ENCODE data around the gene RFTN2. TPM values are rescaled to one million over a fixed set of nuclear protein-coding genes. Genes with fewer than 3 reads are reported as not detected.
"Not testable (repeated sequence)": the region's sequence is repeated elsewhere in the genome, so short reads cannot be mapped to it uniquely, and the experiment has no call there.

Gene RFTN2
- total and polyA plus RNA-seq, 2 of the 13 experiments (the other 11 are each of a cell fraction or from before 2014, with no cell fraction given) = not detected

DNA sequence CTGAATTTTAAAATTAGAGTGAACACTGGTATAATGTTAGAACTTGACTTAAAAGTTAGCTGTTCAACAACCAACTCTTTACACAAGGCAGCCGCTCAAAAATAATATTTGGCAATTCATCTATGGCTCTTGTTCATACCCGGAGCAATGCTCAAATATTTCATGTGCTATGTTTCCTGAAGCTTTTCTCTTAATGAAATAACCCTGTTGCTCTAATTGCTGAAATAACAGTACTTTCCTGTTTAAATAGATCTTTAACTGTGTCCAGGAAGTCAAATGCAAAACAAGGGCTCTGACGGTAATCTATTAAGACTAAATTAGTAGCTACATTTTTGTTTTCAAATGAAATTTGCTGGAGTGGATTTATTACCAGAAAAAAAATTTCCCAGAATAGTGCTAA is 33.7 kb downstream of the RFTN2 start (continued):
- TF ChIP-seq ZNF160 (CRISPR knock-in tag; IDR thresholded peaks at IDR 0.05) (no peak), CEBPG (CRISPR knock-in tag; IDR thresholded peaks at IDR 0.05) (no peak), PHF8 (CRISPR knock-in tag; IDR thresholded peaks at IDR 0.05) (no peak), KDM1A (CRISPR knock-in tag; IDR thresholded peaks at IDR 0.05) (no peak)
- TF ChIP-seq, protein P1, sequence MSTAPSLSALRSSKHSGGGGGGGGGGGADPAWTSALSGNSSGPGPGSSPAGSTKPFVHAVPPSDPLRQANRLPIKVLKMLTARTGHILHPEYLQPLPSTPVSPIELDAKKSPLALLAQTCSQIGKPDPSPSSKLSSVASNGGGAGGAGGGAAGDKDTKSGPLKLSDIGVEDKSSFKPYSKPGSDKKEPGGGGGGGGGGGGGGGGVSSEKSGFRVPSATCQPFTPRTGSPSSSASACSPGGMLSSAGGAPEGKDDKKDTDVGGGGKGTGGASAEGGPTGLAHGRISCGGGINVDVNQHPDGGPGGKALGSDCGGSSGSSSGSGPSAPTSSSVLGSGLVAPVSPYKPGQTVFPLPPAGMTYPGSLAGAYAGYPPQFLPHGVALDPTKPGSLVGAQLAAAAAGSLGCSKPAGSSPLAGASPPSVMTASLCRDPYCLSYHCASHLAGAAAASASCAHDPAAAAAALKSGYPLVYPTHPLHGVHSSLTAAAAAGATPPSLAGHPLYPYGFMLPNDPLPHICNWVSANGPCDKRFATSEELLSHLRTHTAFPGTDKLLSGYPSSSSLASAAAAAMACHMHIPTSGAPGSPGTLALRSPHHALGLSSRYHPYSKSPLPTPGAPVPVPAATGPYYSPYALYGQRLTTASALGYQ (CRISPR knock-in tag; IDR thresholded peaks at IDR 0.05) = no peak

DNA sequence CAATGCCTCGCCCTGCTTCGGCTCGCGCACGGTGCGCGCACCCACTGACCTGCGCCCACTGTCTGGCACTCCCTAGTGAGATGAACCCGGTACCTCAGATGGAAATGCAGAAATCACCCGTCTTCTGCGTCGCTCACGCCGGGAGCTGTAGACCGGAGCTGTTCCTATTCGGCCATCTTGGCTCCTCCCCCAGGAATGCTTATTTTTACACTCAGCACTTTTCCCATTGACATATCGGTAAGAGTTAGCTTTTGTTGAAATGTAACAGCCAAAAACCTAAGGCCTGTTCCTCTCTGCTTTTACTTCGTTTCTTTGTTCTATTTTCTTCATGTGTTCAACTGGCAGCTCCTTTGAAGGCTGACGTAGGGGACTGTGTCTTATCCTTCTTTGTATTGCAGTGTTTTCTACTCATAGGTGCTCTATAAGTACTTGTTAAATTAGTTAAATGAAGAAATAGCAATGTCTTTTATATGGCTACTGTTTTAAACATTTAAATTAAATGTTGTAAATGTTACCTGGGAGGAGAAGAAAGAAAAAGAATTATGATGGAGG is 34.7 kb downstream of the RFTN2 start:
- H3K4me3 ChIP-seq (replicated peaks in 1 of 3; ENCODE audit: insufficient read depth in 1 of 3, low read depth in 2 of 3, low read length in 3 of 3); H2AFZ ChIP-seq (ENCODE audit: low read length); H4K20me1 ChIP-seq (ENCODE audit: insufficient read depth, low read length); H3K4me1 ChIP-seq (ENCODE audit: insufficient read depth, low read length); CTCF ChIA-PET (ENCODE audit: low intra/inter-chr PET ratio, low total read pairs); ATAC-seq; H3K27me3 ChIP-seq (ENCODE audit: control insufficient read depth in 1 of 2, insufficient read depth in 2 of 2, low read length in 2 of 2); H3K9me3 ChIP-seq (ENCODE audit: low read length); POLR2A ChIA-PET; BruUV-seq (replicated peaks); H3K9ac ChIP-seq (ENCODE audit: insufficient read depth, low read depth, low read length); H3K79me2 ChIP-seq (ENCODE audit: insufficient read depth, low read length); DNase-seq (ENCODE audit: low spot score); in situ Hi-C loops (cut with HindIII; ENCODE audit: extremely low pct_ligation_motif_present, low pct_unique_long_range_greater_than_20kb); intact Hi-C loops (cut with micrococcal nuclease; ENCODE audit: unreplicated experiment); H3K36me3 ChIP-seq (replicated peaks in 1 of 2; ENCODE audit: control insufficient read depth in 1 of 2, insufficient read depth in 2 of 2, low read length in 2 of 2); H3K27ac ChIP-seq (ENCODE audit: extremely low read length, insufficient read depth, low read length); FAIRE-seq; H3K4me2 ChIP-seq (ENCODE audit: low read depth, low read length): not testable (repeated sequence)
- 66% methylated on average over 11 of the region's 19 CpGs for WGBS (ENCODE audit: low lambda C conversion rate)

DNA sequence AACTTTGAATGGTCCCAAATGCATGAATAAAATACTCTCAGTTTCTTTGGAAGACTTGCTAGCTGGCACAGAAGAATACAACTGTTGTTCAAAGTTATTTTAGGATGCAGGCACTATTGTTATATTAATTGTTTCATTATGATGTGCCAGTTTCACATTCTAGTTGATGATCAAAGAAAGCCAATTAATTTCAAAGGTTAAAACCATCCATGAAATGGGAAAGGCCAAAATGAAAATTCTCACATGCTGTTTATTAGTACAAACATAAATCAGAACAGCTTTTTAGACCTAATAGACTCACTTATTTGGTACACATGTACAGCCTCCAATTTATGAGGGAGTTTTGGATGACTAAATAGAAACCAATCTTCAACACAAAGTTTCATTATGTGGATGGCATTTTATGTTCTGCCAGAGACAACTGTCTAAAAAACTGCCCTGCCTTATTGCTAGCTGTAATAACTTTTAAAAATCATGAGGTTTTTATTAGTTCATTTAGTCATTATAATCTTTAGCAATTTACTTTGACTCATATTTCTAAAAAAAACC is 42.2 kb downstream of the RFTN2 start:
- BruUV-seq (replicated peaks) = no TSS peak
- DNase-seq (ENCODE audit: low spot score) (no peak), ATAC-seq (no peak), FAIRE-seq (no peak)
- ChIA-PET CTCF (ENCODE audit: low intra/inter-chr PET ratio, low total read pairs) (no interaction called here), POLR2A (no interaction called here)
- Histone ChIP-seq H3K9ac (ENCODE audit: insufficient read depth, low read depth, low read length) (no peak overlapping the region), H3K36me3 (replicated peaks in 1 of 2; ENCODE audit: control insufficient read depth in 1 of 2, insufficient read depth in 2 of 2, low read length in 2 of 2) (no peaks in the 10 kb centered on the region), H3K27me3 (ENCODE audit: control insufficient read depth in 1 of 2, insufficient read depth in 2 of 2, low read length in 2 of 2) (0 out of 5 replicates have a peak, but pooled peaks cover 0 to 3% of the 10 kb centered on the region in 2 experiments), H4K20me1 (ENCODE audit: insufficient read depth, low read length) (no peaks in the 10 kb centered on the region), H3K4me2 (ENCODE audit: low read depth, low read length) (no peak overlapping the region), H2AFZ (ENCODE audit: low read length) (no peak overlapping the region), H3K79me2 (ENCODE audit: insufficient read depth, low read length) (no peaks in the 10 kb centered on the region), H3K9me3 (ENCODE audit: low read length) (no peaks in the 10 kb centered on the region), H3K27ac (ENCODE audit: extremely low read length, insufficient read depth, low read length) (no peak overlapping the region), H3K4me3 (replicated peaks in 1 of 3; ENCODE audit: insufficient read depth in 1 of 3, low read depth in 2 of 3, low read length in 3 of 3) (no peak overlapping the region), H3K4me1 (ENCODE audit: insufficient read depth, low read length) (no peaks in the 10 kb centered on the region)
- in situ Hi-C loops (cut with HindIII; ENCODE audit: extremely low pct_ligation_motif_present, low pct_unique_long_range_greater_than_20kb) (no loop called here), intact Hi-C loops (cut with micrococcal nuclease; ENCODE audit: unreplicated experiment) (no loop called here)
- TF ChIP-seq, protein P2, sequence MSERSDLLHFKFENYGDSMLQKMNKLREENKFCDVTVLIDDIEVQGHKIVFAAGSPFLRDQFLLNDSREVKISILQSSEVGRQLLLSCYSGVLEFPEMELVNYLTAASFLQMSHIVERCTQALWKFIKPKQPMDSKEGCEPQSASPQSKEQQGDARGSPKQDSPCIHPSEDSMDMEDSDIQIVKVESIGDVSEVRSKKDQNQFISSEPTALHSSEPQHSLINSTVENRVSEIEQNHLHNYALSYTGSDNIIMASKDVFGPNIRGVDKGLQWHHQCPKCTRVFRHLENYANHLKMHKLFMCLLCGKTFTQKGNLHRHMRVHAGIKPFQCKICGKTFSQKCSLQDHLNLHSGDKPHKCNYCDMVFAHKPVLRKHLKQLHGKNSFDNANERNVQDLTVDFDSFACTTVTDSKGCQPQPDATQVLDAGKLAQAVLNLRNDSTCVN (CRISPR knock-in tag; IDR thresholded peaks at IDR 0.05; ENCODE audit: borderline replicate concordance) = no peak
- TF ChIP-seq SUZ12 (IDR thresholded peaks at IDR 0.05; ENCODE audit: low read depth, low read length) (no peak), PAWR (CRISPR knock-in tag; IDR thresholded peaks at IDR 0.05; ENCODE audit: borderline replicate concordance) (no peak), SIX1 (CRISPR knock-in tag; IDR thresholded peaks at IDR 0.05; ENCODE audit: borderline replicate concordance) (no peak), ZNF383 (CRISPR knock-in tag; IDR thresholded peaks at IDR 0.05; ENCODE audit: borderline replicate concordance) (no peak), ZNF510 (CRISPR knock-in tag; IDR thresholded peaks at IDR 0.05; ENCODE audit: low read depth) (no peak), ZFY (CRISPR knock-in tag; IDR thresholded peaks at IDR 0.05) (no peak)

All from HepG2 (cell line).